NCI-H2196 treated with DMSO at 0.1 percent for 48 hours (cell line): ENCODE results near the gene RALGAPA2.

ENCODE experiments used
- DNase-seq: peaks from one replicate; lab custom pipeline; 2025; ENCODE audit not compliant: unreplicated experiment; lab: John Stamatoyannopoulos, UW

The RALGAPA2 gene

DNA sequence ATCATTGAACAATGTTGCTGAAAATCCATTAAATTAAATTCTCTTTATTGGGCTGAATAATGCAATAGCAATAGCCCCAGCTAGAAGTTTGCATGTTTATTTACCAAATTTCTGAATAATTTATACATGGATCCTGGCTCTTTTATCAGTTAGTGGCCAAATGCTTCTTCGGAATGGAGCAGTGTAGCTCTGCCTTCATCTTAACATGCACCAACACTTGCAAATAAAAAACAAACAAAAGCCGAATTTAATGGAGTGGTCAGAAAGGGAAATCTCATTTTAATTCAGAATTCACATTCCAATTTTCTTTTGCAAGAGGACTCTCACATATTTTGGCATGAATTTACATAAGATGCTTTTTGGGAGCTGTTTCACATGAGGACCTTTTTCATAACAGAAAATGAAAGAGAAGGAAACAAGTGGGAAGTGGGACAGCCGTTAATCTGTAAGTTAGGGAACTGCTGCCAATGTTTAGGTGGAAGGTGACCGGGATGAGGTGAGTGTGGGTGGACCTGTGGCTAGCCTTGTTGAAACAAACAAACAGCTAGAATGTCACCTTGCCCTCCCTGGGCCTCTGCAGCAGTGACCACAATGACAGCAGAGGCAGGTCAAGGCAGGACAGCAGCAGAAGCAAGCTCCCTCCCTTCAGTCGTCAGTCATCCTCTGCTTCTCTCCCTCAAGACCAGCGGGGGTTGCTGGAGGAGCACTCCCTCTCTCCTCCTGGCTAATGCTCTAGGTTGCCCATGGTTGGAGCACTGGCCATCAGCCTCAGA lies 271.4 kb downstream of the RALGAPA2 start:
- DNase-seq: peak; percentile 4

DNA sequence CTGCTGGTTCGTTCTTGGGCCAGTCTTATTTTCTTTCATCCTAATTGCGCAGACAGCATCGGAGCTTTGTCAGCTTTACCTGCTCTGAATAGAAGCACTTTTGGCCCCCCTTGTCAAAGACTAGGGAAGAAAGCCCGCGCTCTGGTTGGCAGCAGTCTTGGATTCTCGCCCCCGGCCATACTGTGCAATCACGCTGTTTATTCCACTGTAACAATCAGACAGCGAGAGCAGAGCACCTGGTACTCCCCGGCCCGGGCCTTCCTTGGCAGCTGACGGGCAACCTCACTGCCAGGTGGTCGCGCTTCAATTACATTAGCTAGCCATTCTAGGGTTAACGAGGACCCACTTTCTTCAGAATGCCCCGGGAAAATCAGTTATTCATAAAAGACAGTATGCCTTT lies 272.0 kb downstream of the RALGAPA2 start:
- DNase-seq: no peak

DNA sequence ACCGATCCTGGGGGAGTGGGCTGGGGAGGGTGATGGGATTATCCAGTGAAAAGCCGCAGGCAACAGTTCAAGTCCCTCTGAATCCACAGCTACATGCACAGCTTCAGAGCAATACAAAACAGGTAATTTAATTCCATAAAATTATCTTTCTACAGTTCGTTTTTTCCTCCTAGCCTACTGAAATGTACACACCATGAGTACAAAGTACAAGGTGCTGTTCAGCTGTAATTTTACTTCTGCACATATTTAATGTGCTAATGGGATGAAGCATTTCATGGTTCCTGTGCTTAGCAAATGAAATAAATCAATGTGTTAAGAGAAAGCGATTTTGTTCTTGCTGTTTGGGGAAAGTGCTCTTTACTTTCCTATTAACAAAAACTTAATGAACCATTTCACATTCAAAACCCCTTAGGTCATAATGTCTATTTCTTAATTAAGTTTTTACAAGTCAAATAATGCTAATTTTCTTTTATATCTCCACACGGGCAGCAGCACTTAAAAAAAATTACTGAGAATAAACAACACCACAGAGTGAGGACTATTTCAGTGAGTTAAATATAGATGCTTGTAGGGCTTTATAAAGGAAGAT lies 272.7 kb downstream of the RALGAPA2 start:
- DNase-seq: no peak

DNA sequence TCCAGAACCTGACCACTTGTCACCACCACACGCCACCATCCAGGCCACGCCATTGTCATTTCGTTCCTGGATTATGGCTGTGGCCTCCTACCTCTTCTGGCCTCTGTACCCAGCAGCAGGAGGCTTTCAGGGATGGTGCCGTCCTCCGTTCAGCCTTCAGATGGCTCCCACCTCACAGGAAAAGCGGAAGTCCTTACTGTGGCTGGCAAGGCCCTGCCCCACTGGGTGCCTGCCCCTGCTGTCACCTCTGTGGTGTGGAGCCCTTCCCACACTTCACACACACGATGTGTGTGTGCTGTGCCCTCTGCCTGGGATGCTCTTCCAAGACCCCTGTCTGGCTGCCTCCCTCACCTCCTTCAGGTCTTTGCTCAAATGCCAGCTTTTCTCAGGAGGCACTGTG lies 275.1 kb downstream of the RALGAPA2 start:
- no peak for DNase-seq

DNA sequence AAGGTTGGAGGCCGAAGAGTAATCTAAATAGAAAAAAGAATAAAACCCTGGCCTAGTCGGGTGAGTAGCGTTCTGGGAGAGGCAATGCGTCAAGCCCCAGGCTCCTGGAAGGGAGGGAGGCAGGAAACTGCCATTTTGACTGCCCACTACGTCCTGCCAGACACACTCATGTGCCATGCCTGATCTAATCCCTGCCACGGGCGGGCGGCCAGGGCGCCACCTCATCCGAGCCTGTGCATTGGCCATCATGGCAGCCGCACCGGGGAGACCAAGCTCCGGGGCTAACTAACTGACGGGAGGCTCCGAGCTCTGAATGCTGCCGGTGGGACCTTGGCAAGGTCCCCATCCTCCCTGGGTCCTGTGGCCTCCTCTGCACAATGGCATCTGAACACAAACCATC lies 275.8 kb downstream of the RALGAPA2 start:
- no peak for DNase-seq

DNA sequence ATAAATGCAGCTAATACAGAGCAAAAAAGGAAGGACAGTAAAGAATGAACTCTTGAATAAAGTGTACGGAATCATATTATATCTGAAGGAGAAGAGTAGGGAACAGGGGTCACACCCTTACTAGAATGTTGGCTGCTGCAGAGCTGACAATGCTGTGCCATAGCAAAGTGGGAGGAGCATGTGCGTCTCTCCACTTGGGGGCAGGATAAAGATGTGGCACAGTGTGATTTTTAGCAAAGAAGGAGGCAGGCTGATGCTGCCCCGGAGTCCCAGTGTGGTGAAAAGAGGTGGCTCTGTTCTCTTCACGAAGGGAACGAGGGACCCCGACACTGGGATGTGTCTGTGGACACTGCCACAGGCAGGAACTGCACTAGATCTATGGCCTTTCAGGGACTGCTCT lies 277.0 kb downstream of the RALGAPA2 start:
- DNase-seq: no peak

DNA sequence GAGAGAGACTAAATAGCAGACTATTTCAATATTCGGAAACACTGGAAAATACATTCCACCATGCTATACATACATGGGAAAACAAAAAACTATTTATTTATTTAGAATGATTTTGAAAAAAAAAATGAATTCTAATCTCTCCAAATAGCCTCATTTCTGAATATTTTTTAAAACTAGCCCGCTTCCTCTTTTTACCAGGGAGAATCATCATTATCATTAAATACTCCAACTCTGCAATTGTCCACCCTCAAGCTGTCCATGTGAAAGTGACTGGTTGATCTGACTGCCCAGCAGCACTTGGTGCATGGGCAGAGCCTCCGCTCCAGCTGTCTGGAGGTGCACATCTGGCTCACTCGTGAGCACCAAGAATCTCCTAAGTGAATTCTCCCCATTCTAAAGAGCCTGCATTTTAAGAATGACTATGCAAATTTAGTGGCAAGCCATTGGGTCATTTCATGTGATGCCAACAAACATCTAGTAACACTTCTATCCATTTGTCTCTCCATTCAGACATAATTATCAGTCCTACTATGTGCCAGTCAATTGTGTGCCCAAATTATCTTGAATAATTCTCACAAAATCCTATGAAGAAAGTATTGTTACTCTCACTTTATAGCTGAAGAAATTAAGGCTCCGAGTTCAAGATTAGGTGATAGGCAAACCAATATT lies 279.7 kb downstream of the RALGAPA2 start:
- DNase-seq: no peak

DNA sequence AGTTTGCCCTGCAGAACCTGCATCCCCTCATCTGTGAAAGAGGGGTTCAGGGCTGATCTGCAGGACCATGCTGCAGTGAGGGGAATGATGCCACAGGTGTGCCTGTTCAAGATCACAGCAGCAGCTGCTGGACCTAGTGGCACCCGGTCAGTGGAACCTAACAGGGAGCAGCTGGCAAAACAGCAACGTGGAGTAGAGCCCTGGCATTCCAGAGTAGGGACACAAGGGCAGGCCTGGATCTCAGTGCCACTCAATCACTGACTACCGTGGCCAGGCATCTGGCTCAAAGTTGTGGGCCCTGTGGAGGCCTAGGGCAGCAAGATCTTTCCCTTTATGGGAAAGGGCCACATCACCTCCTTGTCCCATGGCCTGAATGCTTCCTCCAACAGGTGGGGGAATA lies 282.4 kb downstream of the RALGAPA2 start:
- DNase-seq: no peak

DNA sequence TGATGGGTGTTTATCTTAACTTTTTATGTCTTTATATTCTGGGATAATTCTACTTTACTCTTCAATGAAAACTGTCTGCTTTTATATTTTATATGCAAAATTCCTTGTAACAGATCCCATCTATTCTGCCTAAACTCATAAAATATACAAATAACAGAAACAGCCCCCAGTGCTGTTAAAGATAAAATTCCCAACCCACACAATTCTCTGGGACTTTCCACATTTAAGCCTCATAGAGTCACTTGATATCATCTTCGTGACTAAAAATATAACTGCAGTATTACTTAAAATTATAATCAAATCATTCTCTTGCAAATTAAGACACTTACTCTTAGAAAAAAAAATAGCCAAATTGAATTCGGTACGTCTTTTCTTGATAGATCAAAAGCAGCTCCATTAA lies 284.4 kb downstream of the RALGAPA2 start:
- no peak for DNase-seq

DNA sequence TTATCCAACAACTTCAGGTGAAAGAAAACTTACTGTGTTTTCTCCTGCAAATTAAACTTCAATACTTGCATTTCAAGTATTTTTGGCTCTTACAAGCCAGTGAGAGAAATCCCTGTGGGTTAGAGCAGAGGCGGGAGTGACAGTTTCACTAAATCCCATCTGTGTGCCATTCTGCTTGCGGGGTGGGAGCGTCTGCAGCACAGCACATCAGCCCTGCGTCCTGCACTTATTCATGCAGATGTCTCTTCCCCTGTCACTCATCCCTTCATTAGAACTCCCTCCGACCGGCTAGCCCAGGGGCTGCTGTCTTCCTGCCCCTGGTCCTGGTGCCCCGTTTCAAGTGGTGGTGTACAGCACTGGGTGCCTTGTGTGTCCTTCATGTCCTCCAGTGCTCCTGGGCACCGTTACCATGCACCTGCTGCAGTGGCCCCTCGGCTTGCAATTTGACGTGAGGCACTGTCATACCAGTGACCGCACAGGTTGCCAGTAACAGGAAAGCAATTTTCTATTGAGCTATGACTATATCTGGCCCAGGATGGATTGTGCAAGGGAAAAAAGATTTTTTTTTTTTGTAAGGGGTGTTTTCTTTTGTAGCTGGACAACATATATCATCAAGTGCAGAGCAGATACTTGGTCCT lies 285.1 kb downstream of the RALGAPA2 start:
- DNase-seq: no peak

DNA sequence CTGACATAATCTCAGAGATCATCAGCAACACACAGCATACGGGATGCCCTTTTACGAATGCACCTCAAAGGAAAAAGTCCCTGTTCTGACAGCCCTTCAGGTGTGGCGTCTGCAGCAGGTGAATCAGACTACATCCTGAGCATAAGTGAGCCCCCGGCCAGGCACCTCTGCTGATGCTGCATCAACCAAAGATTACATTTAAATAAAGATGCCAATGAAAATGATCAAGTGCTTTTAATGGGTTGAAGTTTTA lies 285.9 kb downstream of the RALGAPA2 start:
- DNase-seq: no peak

DNA sequence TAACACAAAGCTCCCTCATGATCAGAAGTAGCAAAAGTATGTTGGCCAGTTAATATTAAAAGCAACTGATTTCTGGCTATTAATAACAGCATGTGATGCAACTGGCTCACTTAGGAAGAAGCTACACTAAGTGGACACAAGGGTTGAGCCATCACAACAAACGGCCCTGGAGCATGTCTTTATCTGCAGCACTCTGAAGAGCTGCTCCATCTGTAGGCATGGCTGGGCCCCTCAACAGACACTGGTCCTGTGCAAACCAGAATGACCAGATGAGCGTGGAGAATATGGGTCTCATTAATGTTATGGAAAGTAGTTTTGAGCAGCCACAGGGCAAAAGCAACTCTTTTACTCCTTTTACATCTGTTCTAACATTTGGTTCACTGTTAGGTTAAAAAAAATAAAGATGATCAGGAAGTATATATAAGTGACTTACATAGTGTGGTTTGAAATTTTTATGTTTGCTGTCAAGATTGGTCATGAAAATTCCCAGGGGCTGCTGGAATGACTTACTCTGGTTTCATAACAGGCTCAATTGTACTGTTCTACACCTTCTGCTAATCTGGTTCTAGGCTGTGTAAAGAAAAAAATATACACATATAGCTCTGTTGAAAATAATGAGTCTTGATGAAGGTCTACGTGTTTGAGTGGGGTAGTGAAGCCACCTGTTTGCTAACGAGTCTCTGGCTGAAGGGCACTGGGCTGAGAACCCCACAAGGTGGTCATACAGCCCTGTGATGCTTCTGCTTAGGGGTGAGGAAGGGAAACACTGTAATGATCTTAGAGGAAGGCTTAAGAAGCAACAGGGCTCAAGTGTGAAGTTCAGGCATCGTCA lies 286.4 kb downstream of the RALGAPA2 start:
- no peak for DNase-seq

DNA sequence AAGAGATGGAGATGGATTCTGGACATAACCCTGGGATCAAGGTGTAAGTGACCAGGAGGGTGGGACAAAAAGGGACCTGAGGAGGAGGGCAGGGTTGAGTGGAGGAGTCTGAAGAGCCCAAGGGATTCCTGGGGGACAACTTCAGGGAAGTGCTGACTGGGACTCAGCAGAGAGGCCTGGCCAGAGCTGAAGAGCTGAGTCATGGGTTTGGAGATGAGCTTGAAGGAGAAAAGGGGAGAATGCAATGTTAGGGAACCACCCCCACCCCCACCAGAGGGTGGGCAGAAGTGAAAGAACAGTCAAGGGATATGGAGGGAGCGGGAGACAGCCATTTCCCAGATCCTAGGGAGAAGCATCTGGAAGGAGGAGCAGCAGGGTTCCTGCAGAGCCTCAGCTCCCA lies 289.3 kb downstream of the RALGAPA2 start:
- DNase-seq: no peak

DNA sequence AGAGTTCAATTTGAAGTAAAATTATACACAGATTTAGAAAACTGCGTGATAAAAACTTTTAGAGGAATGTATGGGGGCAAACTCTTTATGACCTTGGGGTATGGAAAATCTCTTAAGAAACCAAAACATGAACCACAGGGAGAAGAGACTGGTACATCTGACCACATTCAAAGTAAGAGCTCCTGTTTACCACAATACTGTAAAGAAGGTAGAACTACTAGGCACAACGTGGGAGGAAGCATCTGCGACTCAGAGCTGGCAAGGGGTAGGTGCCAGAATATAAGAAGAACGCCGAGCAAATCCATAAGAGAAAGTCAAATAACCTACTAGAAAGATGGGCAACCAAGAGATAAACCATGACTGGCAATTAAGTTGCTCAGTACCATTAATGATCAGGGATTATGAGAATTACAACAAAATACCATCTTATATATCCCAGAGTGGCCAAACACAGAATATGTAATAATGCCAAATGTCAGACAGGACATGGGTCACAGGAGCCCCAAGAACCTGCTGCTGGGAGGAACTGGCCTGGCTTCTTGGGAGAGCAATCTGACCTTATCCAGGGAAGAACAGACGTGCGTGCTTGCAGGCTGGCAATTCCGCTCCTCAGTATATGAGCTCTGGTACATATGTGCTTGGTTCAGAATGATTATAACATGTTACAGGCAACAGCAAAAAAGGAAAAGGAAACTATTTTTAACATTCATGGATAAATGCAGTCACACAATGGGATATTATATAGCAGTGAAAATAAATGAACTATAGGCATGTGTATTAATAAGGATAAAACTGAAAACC lies 294.4 kb downstream of the RALGAPA2 start:
- DNase-seq: no peak

DNA sequence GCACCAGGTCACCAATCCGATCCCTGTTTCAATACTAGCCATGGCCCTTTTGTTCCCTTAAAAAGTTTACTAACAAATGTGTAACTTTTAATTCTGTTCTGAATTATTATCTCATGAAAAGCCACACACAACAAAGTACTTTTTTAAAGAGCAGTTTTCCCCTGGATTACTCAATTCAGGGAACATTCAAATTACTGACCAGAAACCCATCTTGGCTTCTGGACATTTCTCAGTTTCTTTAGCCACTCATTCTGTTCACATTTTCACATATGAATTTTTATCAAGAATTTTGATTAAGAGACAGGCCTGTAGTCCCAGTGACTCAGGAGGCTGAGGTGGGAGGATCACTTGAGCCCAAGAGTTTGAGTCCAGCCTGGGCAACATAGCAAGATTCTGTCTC lies 297.1 kb downstream of the RALGAPA2 start:
- no peak for DNase-seq

DNA sequence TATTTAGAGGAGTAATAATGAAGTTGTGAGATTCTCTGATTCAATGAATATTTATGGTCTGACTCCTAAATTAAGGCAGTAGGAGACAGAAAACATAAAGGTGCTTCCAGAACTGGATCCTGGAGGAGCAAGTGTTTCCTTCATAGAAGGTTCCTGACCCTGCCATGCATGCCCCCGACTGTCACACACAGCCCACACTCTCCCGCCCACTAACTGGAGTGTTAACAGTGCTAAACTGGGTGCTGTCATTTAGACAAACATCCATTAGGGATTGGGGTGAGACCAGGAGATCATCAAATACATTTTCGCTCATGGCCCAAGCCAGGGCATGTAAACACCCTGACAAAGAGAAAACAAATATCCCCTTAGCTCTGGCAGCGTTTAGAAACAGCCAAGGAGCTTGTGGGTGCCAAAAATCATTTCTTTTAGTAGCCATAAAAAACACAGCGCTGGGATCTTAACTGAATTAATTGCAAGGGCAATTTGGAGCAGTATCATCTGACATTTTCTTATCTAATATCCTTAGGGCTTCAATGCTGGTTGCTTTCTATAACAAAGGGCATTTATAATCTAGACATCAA lies 297.7 kb downstream of the RALGAPA2 start:
- no peak for DNase-seq

DNA sequence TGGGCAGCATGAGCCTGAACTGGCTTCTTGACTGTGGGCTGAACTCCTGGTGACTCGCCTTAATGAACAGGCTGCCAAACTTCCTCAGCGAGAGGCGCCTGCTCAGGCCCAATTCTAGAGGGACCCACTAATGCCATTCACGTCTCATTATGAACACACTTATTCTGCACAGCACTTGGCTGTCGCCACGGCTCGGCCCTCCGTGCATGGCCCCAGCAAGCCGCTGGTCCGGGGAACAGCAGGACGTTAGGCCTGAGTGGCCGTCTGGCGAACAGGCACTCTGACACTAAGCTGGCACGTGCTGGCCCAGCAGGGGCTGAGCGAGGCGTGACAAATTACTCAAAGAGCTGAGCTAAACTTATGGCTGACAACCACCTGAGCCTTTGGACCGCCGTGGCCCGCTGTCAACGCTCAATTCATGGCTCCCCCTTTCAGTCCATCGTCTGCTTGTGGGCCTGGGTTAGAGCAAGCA lies 298.6 kb downstream of the RALGAPA2 start:
- no peak for DNase-seq

DNA sequence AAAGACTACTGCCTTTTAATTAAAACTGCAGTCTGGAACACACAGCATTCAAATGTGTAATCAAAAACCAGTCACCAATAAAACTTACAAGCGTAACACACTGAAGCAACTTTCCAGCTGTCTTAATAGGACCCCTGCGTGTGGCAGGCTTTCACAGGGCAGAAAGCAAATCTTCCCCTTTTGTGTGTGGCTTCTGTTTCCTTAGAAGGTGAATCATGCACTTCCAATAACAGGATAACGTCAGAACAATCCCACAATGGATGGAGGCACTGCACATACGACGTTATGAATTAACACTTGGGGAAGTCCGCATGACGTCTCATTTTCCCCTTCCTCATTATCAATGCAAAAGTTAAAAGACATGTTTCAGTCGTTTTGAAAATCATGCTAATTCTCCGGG lies 299.7 kb downstream of the RALGAPA2 start:
- DNase-seq: no peak

DNA sequence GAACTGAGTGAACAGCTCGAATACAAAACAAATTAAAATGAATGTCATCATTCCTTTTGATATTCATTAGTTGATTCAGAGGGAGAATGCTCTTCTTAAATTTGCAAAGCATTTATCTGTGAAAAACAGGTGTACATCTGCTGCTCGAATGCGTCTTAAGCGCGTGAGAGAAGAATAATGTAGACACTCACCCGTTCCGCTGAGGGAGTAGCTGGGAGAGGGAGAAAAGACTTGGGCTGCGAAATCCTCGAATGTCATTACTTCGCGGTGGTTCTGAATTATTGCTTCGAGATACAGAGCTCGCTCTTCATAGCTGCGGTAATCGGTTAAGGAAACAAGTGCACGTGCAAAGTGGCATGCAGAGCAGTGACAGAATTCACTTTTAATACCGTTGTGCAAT lies 300.6 kb downstream of the RALGAPA2 start:
- no peak for DNase-seq

DNA sequence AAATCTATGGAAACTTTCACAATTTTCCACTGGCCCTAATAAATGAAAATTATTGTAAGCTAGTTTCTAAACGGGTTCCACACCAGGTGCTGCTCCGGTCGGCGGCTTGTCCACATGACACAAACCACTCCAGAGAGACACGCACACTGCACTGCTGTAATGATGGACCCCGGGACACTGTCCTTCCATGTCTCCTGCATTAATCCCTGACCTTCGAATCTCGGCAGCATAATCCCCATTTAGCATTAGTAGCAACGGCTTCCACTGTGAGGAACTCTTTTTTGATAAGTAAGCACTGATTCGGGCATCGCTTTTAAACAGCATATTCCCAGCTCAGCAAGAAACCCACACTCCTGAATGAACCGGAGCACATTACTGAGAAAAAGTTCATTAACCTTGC lies 301.0 kb downstream of the RALGAPA2 start:
- no peak for DNase-seq
